Astrocyte of the spinal cord (primary cell): ENCODE data around the gene MIGA1.

ENCODE experiments used
- DNase-seq: peaks from one replicate; pipeline ENCODE4 v3.0.0; 2011; ENCODE audit warnings: low read depth, low spot score
- H3K4me3 ChIP-seq: 2 replicates; pipeline ENCODE4 v1.5.1; 2011; ENCODE audit warnings: low read depth, mild to moderate bottlenecking, low read length, moderate library complexity
- in situ Hi-C: cut with HindIII; loops from 2 replicates; pipeline ENCODE4 v1.10.0; 2017; ENCODE audit warnings: low sequenced_read_pairs
- TF ChIP-seq, protein P1 (sequence below): IDR thresholded peaks from 2 replicates; pipeline ENCODE4 v1.5.1; 2012; ENCODE audit warnings: low read depth, mild to moderate bottlenecking, low read length, inconsistent platforms

Gene MIGA1

DNA sequence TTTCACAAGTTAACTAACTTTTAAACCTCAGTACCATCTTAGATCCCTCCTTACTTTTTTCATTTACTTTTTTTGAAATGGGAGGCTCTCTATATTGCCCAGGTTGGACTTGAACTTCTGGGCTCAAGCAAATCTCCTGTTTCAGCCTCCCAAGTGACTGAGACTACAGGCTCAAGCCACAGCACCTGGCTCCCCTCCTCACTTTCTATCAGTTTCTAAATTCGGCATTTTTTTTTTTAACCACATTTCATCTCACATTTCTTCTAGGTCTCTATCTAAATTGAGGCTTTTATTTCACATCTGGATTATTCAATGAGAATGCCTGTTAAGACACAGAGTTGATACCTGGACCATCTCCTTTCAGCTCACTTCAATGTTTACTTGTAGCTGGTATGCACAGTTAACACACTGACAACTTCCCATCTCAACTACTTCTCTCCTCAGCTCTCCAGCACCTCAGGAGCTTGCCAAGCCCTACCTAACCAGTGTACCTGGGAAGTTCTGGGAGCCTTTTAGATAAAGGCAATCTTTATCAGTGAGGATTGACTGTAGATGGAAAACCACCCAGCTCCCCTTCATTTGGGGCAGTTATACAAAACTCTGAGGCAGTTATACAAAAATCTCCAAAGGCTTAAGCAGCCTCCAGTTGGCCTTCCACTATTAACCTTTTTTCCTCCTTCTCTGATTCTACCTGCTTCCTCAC lies 23.2 kb upstream of the MIGA1 start:
- TF ChIP-seq, protein P1, sequence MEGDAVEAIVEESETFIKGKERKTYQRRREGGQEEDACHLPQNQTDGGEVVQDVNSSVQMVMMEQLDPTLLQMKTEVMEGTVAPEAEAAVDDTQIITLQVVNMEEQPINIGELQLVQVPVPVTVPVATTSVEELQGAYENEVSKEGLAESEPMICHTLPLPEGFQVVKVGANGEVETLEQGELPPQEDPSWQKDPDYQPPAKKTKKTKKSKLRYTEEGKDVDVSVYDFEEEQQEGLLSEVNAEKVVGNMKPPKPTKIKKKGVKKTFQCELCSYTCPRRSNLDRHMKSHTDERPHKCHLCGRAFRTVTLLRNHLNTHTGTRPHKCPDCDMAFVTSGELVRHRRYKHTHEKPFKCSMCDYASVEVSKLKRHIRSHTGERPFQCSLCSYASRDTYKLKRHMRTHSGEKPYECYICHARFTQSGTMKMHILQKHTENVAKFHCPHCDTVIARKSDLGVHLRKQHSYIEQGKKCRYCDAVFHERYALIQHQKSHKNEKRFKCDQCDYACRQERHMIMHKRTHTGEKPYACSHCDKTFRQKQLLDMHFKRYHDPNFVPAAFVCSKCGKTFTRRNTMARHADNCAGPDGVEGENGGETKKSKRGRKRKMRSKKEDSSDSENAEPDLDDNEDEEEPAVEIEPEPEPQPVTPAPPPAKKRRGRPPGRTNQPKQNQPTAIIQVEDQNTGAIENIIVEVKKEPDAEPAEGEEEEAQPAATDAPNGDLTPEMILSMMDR = no peak
- no peak for DNase-seq
- no peak overlapping the region for H3K4me3 ChIP-seq
- in situ Hi-C loops = no loop called here

DNA sequence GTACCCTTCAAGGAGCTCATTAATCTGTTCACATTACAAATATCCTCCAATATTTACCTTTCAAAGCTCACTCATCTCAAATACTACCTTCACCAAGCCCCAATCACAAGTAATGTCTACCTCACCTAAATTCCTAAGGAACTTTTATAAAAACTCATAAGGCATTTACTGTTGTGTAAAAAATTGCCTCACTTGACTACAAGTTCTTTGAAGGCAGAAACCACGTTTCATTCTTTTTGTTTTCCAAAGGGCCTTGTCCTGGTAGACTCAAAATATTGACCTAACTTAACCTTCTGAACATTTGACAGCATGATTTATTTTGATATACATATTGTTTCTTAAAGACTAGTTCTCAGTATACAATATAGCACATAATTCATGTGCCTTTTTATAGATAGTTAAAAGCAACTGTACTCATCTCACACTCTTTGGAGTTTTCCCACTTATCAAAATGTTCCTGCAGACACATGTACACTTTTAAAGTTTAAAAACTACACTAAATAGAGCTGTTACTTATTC lies 22.3 kb upstream of the MIGA1 start:
- in situ Hi-C loops = no loop called here
- TF ChIP-seq, protein P1 = no peak
- no peak overlapping the region for H3K4me3 ChIP-seq
- no peak for DNase-seq

GRCh38 chr1:77757603-77758002 lies 21.8 kb upstream of the MIGA1 start:
- in situ Hi-C loops = no loop called here
- no peak for DNase-seq
- TF ChIP-seq, protein P1 = no peak
- no peak overlapping the region for H3K4me3 ChIP-seq

- TF ChIP-seq, protein P1 = no peak
- peak; percentile 76 for DNase-seq
- in situ Hi-C loops = no loop called here
- peak within 1 kb of the TSS; percentile 71 for H3K4me3 ChIP-seq
Observed at GRCh38 chr1:77759071-77760028, 20.1 kb upstream of the MIGA1 start, which contains the start of gene USP33. TSS of gene USP33 (minus strand) at chr1:77759852. CDS start at chr1:77741697, 18,155 bp downstream.

DNA sequence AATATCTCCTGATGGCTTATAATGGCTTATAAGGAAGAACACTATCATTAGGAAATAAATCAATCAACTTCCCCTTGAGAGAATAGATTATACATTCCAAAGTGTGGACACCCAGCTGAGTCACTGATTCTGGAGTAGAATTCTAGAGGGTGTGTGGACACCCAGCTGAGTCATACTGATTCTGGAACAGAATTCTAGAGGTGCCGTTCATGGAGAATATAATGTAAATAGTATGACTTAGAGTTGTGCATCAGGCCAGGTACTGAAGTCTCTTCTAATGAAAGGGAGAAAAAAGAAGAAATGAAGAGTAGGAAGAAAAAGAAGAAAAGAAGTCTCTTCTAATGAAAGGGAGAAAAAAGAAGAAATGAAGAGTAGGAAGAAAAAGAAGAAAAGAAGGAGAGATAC lies 17.4 kb upstream of the MIGA1 start:
- in situ Hi-C loops = no loop called here
- DNase-seq = peak; percentile 56
- TF ChIP-seq, protein P1 = no peak
- H3K4me3 ChIP-seq = no peak overlapping the region

GRCh38 chr1:77768006-77768405 lies 11.4 kb upstream of the MIGA1 start:
- DNase-seq = no peak
- no peak overlapping the region for H3K4me3 ChIP-seq
- in situ Hi-C loops = no loop called here
- TF ChIP-seq, protein P1 = no peak
